Left lobe of liver (tissue), 2 donors: ENCODE results near the gene UBA7. TPM values are rescaled to one million over a fixed set of nuclear protein-coding genes. Genes with fewer than 3 reads are reported as not detected.
"Not testable (repeated sequence)": the region's sequence is repeated elsewhere in the genome, so short reads cannot be mapped to it uniquely, and the experiment has no call there.

Experiments
- ATAC-seq: fragments of 200-7000 bp; cut with Tn5 transposase; one replicate; pipeline ENCODE4 v1.9.1; 2020; ENCODE audit warnings: mild to moderate bottlenecking, moderate library complexity
- DNase-seq: peaks from one replicate; pipeline ENCODE4 v3.0.0-alpha.2; 2020; ENCODE audit warnings: low spot score
- total RNA-seq: library from RNA; stranded (reverse); gene quantifications from one replicate; pipeline ENCODE4 v1.2.1, GENCODE V29; 2021
- donor health status: DM: no; HTN: no; CAD: no; lungs with moderate emphysema.
- donor health status: DM: no; HTN: yes; CAD: no.

Gene UBA7
- total RNA-seq, 1 donor from 2014 or later, result 33.2 TPM

DNA sequence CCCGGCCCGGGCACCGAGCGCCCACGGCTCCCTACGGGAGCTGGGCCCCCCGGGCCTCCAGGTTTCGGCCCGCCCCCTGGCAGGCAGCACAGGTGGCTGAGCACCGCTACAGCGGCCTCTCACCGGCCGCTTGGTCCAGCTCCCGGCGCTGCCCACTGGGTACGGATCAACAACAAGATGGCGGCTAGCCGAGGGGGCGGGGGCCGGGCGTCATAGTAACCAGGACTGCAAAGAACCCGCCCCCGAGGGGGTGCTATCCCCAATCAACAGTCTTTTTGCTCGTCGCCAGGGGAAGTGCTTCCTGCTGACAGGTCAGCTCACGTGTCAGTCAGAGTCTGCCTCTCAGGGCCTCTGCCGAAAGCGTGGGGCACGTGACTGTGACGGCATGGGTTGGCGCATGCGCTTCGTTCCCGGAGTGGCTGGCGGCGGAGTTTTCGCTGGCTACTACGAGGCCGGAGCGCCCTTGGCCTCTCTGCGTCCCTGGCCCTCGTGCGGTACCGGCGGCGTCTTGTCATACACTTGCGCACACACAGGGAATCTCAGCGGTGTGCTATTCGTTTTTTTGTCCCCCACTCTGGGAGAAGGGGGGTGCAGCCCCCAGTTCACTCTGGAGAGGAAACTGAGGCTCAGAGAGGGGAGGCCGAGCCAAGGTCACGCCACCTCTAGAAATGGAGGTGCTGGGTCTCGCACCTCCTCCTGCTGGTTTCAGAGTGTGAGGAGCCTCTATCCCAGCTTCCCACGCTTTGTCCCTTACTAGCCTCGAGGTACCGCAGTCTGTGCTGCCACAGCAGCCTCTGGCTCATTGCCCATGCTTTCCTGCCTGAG lies 27.2 kb downstream of the UBA7 start, which contains the start of gene IP6K1:
Gene IP6K1 (minus strand): TSS at position 186 of the 825 bp plus-strand sequence. CDS start 38,502 bp downstream, outside the sequence.
- peak; percentile 96 for ATAC-seq
- peak; percentile 100 for DNase-seq

- no peak for DNase-seq
- ATAC-seq, result peak; percentile 61
Measured at GRCh38 chr3:49785565-49786356, 28.0 kb downstream of the UBA7 start.

DNA sequence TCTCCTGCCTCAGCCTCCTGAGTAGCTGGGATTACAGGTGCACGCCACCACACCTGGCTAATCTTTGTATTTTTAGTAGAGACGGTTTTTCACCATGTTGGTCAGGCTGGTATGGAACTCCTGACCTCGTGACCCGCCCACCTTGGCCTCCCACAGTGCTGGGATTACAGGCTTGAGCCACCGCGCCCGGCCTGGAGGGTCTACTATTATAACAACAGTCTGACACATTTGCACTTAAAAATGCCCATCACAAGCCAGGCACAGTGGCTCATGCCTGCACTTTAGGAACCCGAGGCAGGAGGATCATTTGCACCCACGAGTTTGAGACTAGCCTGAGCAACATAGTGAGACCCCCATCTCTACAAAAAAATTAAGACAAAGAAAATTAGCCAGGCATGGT lies 31.5 kb downstream of the UBA7 start:
- not testable (repeated sequence) for DNase-seq, ATAC-seq

DNA sequence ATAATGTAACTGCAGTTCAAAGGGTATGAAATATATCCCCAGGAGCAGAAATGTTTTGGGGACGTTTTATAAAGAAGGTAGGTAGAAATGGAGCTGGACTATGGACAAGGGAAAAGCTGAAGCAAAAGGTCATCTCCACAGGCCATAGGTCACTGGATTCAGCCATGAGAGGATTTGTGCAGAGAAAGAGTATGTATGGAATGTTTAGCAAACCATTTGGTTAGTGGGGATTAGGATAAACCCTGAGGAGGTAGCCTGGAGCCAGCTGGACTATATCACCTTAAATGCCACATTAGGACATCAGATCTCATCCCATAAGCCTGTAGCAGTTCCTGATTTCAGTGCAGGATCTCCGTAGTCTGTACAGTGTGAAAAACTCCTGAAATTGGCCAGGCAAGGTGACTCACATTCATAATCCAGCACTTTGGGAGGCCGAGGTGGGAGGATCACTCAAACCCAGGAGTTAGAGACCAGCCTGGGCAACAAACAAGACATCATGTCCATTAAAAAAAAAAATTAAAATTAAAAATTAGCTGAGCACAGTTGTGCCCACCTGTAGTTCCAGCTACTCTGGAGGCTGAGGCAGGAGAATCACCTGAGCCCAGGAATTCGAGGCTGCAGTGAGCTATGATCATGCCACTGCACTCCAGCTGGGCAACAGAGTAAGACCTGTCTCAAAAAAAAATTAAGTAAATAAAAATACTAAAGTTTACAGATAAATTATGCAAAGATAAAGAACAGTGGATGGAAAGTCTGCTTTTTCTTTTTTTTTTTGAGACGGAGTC lies 32.1 kb downstream of the UBA7 start:
- no peak for DNase-seq

DNA sequence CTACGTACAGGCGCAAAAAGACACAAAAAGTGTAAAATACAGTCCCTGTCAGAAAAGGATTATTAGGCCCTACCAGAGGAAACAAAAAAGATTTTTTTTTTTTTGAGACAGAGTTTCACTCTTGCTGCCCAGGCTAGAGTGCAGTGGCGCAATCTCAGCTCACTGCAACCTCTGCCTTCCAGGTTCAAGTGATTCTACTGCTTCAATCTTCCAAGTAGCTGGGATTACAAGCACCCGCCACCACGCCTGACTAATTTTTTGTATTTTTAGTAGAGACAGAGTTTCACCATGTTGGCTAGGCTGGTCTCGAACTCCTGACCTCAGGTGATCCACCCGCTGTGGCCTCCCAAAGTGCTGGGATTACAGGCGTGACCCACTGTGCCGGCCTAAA lies 32.8 kb downstream of the UBA7 start:
- not testable (repeated sequence) for DNase-seq, ATAC-seq

More for the DNA sequence above, 32.1 kb downstream of the UBA7 start:
- no peak for ATAC-seq

- ATAC-seq (no peak), DNase-seq (no peak)
Measured at GRCh38 chr3:49780080-49780974, 33.4 kb downstream of the UBA7 start.

- ATAC-seq (no peak), DNase-seq (no peak)
Measured at GRCh38 chr3:49779358-49780079, 34.2 kb downstream of the UBA7 start.

GRCh38 chr3:49776101-49776500 lies 37.7 kb downstream of the UBA7 start:
- not testable (repeated sequence) for DNase-seq, ATAC-seq

DNA sequence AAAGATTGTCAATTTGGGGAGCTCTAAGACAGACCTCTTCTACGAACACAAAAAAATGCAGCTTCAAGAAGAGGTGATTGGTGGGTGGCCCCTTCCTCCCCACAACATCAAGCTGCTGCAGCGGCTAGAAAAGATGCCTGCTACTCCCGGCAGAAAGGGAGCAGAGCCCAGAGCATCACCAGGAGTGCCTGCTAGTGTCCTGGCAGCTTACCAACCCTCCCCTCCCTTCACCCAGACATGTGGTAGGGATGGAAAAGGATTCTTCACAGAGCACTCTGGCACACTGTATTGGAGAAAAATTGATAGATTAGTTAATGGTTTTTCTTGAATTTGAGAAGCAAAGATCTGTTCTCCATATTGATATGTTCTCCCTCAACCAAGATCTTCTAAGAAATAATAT lies 38.2 kb downstream of the UBA7 start:
- no peak for DNase-seq

GRCh38 chr3:49772703-49773102 lies 41.0 kb downstream of the UBA7 start:
- peak; percentile 12 for DNase-seq
- no peak for ATAC-seq

More for the DNA sequence above, 38.2 kb downstream of the UBA7 start:
- ATAC-seq, result no peak

DNA sequence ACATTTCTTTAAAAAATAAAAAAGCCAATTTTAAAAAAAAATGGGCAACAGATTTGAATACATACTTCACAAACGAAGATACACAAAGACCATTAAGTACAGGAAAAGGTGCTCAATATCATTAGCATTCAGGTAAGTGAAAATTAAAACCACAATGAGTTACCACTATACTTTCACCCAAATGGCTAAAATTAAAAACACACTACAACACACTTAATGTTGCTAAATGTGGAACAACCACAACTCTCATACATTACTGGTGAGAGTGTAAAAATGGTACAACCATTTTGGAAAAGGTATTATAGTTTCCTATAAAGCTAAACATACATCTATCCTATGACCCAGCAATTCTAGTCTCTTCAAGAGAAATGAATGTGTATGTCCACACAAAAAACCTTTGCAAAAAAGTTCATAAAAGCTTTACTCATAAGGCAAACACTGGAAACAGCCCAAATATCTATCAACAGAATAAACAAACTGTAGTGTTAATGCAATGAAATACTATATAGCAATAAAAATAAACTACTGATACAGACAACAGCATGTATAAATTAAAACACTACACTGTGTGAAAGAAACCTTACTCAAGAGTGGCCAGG lies 42.3 kb downstream of the UBA7 start:
- DNase-seq (no peak), ATAC-seq (no peak)

GRCh38 chr3:49769926-49770325 lies 43.8 kb downstream of the UBA7 start:
- DNase-seq, result peak; percentile 12
- ATAC-seq, result no peak

DNA sequence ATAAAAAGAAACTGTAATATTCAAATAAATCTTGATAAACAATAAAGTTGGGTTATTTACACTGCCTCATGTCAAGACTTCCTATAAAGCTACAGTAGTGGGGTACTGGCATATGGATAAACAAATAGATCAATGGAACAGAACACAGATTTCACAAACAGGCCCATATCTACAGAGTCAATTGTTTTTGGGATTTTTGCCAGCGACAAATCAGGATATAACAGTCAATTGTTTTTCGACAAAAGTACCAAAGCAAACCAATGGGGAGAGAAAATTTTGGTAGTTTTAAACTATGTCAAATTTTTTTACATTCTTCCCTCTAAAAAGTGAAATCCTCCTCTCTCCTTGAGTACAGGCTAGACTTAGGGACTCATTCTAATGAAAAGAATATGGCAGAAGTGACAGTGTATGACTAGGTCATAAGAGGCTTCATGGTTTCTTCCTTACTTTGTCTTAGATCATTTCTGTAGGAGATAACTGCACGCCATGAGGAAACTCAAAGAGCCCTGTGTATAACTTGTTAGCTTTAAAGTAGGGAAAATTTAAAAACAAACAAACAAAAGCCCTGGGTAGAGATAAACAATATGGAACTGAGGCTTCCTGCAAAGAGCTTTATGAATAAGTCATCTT lies 44.4 kb downstream of the UBA7 start:
- no peak for ATAC-seq
- no peak for DNase-seq

GRCh38 chr3:49763981-49764380 lies 49.8 kb downstream of the UBA7 start:
- ATAC-seq, result no peak
- no peak for DNase-seq

DNA sequence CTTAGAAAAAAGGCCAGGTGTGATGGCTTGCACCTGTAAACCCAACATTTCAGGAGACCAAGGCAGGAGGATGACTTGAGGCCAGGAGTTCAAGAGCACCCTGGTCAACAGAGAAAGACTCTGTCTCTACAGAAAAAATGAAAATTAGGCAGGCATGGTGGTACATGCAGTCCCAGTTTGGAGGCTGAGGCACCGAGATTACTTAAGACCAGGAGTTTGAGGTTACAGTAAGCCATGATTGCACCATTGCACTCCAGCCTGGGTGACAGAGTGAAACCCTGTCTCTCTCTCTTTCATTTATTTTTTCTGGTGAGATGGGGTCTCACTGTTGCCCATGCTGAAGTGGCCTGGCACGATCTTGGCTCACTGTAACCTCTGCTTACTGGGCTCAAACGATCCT lies 52.1 kb downstream of the UBA7 start:
- DNase-seq (peak; percentile 7), ATAC-seq (no peak)

GRCh38 chr3:49759226-49759625 lies 54.5 kb downstream of the UBA7 start:
- DNase-seq, result no peak
- ATAC-seq, result no peak

- ATAC-seq (no peak), DNase-seq (no peak)
Measured at GRCh38 chr3:49757197-49757596, 56.6 kb downstream of the UBA7 start.

DNA sequence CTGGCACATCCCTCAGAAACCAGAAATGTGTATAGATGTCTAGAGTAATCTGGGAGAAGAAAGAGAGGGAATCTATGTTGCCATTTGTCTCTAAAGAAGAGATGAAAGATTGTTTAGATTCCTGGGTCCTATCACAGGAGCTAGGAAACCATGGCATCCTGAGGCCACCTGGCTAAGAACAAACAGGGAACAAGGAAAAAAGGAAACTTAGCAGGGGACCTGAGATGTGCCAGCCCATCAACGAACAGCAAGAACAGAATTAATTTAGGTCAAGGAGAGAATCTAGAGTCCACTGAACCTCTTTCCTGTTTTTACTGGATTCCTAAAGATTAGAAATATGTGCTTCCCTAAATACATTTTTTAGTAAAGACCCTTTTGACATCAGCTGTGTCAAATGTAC lies 57.7 kb downstream of the UBA7 start:
- DNase-seq (no peak), ATAC-seq (no peak)
